Measurements from ENCODE around the gene C1orf198.

C1orf198 gene

GRCh38 chr1:230797376-230797920 is 70.9 kb downstream of the C1orf198 start:
- DNase-seq (ENCODE audit: low read depth in 1 of 2, low spot score in 1 of 2), result no peak
- no peak overlapping the region for H3K4me3 ChIP-seq (replicated peaks; ENCODE audit: insufficient read depth, low read length)
- TF ChIP-seq, protein P1, sequence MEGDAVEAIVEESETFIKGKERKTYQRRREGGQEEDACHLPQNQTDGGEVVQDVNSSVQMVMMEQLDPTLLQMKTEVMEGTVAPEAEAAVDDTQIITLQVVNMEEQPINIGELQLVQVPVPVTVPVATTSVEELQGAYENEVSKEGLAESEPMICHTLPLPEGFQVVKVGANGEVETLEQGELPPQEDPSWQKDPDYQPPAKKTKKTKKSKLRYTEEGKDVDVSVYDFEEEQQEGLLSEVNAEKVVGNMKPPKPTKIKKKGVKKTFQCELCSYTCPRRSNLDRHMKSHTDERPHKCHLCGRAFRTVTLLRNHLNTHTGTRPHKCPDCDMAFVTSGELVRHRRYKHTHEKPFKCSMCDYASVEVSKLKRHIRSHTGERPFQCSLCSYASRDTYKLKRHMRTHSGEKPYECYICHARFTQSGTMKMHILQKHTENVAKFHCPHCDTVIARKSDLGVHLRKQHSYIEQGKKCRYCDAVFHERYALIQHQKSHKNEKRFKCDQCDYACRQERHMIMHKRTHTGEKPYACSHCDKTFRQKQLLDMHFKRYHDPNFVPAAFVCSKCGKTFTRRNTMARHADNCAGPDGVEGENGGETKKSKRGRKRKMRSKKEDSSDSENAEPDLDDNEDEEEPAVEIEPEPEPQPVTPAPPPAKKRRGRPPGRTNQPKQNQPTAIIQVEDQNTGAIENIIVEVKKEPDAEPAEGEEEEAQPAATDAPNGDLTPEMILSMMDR (IDR thresholded peaks at IDR 0.05; ENCODE audit: insufficient read depth, low read length), result no peak
- TF ChIP-seq SPI1 (IDR thresholded peaks at IDR 0.05; ENCODE audit: borderline replicate concordance, low read depth) (no peak), GABPA (IDR thresholded peaks at IDR 0.05; ENCODE audit: low read depth) (no peak), POLR2AphosphoS5 (IDR thresholded peaks at IDR 0.05; ENCODE audit: low read depth) (no peak)
- TF ChIP-seq, protein P2, sequence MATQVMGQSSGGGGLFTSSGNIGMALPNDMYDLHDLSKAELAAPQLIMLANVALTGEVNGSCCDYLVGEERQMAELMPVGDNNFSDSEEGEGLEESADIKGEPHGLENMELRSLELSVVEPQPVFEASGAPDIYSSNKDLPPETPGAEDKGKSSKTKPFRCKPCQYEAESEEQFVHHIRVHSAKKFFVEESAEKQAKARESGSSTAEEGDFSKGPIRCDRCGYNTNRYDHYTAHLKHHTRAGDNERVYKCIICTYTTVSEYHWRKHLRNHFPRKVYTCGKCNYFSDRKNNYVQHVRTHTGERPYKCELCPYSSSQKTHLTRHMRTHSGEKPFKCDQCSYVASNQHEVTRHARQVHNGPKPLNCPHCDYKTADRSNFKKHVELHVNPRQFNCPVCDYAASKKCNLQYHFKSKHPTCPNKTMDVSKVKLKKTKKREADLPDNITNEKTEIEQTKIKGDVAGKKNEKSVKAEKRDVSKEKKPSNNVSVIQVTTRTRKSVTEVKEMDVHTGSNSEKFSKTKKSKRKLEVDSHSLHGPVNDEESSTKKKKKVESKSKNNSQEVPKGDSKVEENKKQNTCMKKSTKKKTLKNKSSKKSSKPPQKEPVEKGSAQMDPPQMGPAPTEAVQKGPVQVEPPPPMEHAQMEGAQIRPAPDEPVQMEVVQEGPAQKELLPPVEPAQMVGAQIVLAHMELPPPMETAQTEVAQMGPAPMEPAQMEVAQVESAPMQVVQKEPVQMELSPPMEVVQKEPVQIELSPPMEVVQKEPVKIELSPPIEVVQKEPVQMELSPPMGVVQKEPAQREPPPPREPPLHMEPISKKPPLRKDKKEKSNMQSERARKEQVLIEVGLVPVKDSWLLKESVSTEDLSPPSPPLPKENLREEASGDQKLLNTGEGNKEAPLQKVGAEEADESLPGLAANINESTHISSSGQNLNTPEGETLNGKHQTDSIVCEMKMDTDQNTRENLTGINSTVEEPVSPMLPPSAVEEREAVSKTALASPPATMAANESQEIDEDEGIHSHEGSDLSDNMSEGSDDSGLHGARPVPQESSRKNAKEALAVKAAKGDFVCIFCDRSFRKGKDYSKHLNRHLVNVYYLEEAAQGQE (IDR thresholded peaks at IDR 0.05; ENCODE audit: insufficient replicate concordance, low read depth), result no peak
- no peak overlapping the region for H3K27ac ChIP-seq (replicated peaks)
- no peaks in the 10 kb centered on the region for H3K27me3 ChIP-seq (ENCODE audit: insufficient read depth, poor library complexity, severe bottlenecking)

GRCh38 chr1:230796626-230797025 is 71.7 kb downstream of the C1orf198 start:
- TF ChIP-seq, protein P1 (IDR thresholded peaks at IDR 0.05; ENCODE audit: insufficient read depth, low read length), result no peak
- no peak for TF ChIP-seq SPI1 (IDR thresholded peaks at IDR 0.05; ENCODE audit: borderline replicate concordance, low read depth)
- TF ChIP-seq, protein P2 (IDR thresholded peaks at IDR 0.05; ENCODE audit: insufficient replicate concordance, low read depth), result no peak
- no peak for TF ChIP-seq GABPA (IDR thresholded peaks at IDR 0.05; ENCODE audit: low read depth)
- TF ChIP-seq POLR2AphosphoS5 (IDR thresholded peaks at IDR 0.05; ENCODE audit: low read depth), result no peak
- Histone ChIP-seq H3K27me3 (ENCODE audit: insufficient read depth, poor library complexity, severe bottlenecking) (no peaks in the 10 kb centered on the region), H3K27ac (replicated peaks) (no peak overlapping the region), H3K4me3 (replicated peaks; ENCODE audit: insufficient read depth, low read length) (no peak overlapping the region)
- no peak for DNase-seq (ENCODE audit: low read depth in 1 of 2, low spot score in 1 of 2)

DNA sequence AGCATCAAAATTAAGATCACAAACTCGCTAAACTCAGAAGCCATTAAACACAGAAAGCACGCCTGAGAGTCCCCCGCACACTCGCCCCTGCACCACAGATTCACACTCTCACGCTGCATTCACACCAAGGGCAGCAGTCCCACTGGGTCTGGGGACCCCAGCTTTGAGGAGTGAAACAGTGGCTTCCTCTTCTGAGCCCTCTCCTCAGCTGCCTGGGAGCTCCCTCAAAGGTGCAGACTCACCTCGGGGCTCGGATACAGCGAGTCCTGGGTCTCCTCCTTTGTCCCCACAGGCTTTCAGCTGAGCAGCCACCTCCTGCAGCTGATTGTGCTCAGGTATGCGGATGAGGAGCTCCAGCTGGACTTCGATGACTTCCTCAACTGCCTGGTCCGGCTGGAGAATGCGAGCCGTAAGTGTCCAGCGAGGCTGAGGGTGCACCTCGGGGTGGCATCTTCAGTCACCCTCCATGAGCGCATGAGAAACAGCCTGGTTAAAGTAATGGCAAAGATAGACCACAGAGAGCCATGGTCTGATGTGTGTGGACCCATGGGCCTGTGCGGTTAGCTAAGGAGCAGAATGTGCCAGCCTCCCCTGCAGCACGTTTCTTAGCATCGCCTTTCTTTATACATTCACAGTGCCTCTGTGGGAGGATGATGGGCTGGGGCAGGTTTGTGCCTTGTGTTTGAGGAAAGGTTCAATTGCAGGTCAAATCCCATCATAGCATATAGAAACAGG is 73.3 kb downstream of the C1orf198 start:
- DNase-seq (ENCODE audit: low read depth in 1 of 2, low spot score in 1 of 2), result no peak
- no peak overlapping the region for H3K4me3 ChIP-seq (replicated peaks; ENCODE audit: insufficient read depth, low read length)
- H3K27me3 ChIP-seq (ENCODE audit: insufficient read depth, poor library complexity, severe bottlenecking), result peaks cover 4% of the 10 kb centered on the region
- H3K27ac ChIP-seq (replicated peaks), result no peak overlapping the region
- TF ChIP-seq, protein P2 (IDR thresholded peaks at IDR 0.05; ENCODE audit: insufficient replicate concordance, low read depth), result no peak
- TF ChIP-seq SPI1 (IDR thresholded peaks at IDR 0.05; ENCODE audit: borderline replicate concordance, low read depth) (no peak), POLR2AphosphoS5 (IDR thresholded peaks at IDR 0.05; ENCODE audit: low read depth) (no peak), GABPA (IDR thresholded peaks at IDR 0.05; ENCODE audit: low read depth) (no peak)
- TF ChIP-seq, protein P1 (IDR thresholded peaks at IDR 0.05; ENCODE audit: insufficient read depth, low read length), result no peak

Data from HL-60 (cell line).